Stimulated activated CD8-positive, alpha-beta memory T cell treated with anti-CD3 and anti-CD28 coated beads, Interleukin-15, amount 100 ng/mL, for 48 hours (primary cell): ENCODE results near the gene ZNF700.
"Not testable (repeated sequence)": the region's sequence is repeated elsewhere in the genome, so short reads cannot be mapped to it uniquely, and the experiment has no call there.

ENCODE experiments used
- DNase-seq, 2 donors: peaks; one replicate each; pipeline ENCODE4 v3.0.0-alpha.2; 2020; ENCODE audit warnings: low read depth in 2 of 2

The ZNF700 gene

GRCh38 chr19:11938383-11938782 is 13.5 kb downstream of the ZNF700 start:
- not testable (repeated sequence) for DNase-seq

- not testable (repeated sequence) for DNase-seq
Observed at GRCh38 chr19:11941361-11941887, 16.5 kb downstream of the ZNF700 start.

GRCh38 chr19:11942008-11942842 is 17.3 kb downstream of the ZNF700 start:
- no peak for DNase-seq

- no peak for DNase-seq
Observed at GRCh38 chr19:11942843-11943108, 17.9 kb downstream of the ZNF700 start.

- DNase-seq: no peak
Observed at GRCh38 chr19:11944656-11945055, 19.7 kb downstream of the ZNF700 start.

DNA sequence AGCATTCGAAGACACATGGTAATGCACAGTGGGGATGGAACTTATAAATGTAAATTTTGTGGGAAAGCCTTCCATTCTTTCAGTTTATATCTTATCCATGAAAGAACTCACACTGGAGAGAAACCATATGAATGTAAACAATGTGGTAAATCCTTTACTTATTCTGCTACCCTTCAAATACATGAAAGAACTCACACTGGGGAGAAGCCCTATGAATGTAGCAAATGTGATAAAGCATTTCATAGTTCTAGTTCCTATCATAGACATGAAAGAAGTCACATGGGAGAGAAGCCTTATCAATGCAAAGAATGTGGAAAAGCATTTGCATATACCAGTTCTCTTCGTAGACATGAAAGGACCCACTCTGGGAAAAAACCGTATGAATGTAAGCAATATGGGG is 23.7 kb downstream of the ZNF700 start:
- no peak for DNase-seq

DNA sequence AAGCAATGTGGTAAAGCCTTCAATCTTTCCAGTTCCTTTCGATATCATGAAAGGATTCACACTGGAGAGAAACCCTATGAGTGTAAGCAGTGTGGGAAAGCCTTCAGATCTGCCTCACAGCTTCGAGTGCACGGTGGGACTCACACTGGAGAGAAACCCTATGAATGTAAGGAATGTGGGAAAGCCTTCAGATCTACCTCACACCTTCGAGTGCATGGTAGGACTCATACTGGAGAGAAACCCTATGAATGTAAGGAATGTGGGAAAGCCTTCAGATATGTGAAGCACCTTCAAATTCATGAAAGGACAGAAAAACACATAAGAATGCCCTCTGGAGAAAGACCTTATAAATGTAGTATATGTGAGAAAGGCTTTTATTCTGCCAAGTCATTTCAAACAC is 24.3 kb downstream of the ZNF700 start:
- no peak for DNase-seq

- DNase-seq: not testable (repeated sequence)
Observed at GRCh38 chr19:11949614-11950080, 24.7 kb downstream of the ZNF700 start.

- DNase-seq: no peak
Observed at GRCh38 chr19:11950312-11950711, 25.4 kb downstream of the ZNF700 start.

DNA sequence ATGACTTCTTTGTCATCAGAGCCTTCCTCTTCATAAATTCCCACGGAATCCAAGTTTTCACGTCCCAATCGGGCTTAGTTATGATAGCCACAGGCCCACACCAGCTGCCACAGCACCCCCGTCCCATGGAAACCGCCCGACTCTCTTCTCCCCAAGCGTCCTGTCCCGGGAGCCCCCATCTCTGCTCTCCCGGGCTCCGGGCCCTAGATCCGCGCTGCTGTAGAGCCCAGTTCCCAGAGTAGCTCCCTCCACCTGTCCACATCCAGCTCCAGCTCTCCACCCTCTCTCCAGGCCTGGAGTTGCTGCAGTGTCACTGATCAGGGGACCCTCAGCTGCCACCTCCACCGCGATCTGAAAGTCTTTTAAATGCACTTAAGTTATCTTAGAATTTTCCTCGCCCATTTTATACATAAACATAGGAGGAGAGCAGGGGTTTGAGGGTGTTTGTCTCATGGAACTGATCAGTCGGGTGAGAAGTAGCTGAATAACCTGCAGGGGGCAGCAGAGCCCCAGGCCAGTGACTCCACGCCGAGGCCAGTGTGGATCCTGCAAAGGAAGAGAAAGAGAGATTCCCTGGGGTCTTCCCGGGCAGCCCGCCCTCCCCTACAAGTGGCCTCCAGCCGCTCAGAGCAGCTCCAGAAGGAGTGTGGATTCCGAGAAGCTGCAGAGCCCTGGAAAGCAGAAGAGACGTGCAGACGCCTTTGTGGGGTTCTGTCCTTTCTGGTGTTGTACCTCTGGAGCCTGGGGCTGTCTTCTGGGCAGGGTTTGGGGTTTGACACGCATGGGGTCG is 38.9 kb downstream of the ZNF700 start:
- DNase-seq: peak; percentile 36 to 42

- DNase-seq: no peak
Observed at GRCh38 chr19:11964496-11964857, 39.6 kb downstream of the ZNF700 start.

GRCh38 chr19:11964858-11965645 is 40.1 kb downstream of the ZNF700 start, which contains the start of gene ZNF763:
Gene ZNF763, plus strand, starts transcription at chr19:11965040. Its CDS starts 169 bp downstream, at chr19:11965209.
- DNase-seq: peak; percentile 78 to 80

- no peak for DNase-seq
Observed at GRCh38 chr19:11970174-11970573, 45.3 kb downstream of the ZNF700 start.

DNA sequence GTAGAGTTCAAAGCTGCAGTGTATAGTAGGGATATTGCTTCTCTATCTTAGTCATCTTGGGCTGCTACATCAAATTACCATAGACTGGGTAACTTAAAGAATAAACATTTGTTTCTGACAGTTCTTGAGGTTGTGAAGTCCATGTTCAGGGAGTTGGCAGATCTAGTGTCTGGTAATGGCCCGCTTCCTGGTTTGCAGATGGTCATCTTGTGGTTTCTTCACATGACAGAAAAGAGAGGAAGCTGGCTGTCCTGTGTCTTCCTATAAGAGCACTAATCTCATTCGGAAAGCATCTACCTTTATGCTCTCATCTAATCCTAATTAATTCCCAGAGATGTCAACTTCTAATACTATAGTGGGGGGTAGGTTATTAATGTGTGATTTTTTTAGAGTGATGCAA is 46.1 kb downstream of the ZNF700 start:
- DNase-seq: no peak

DNA sequence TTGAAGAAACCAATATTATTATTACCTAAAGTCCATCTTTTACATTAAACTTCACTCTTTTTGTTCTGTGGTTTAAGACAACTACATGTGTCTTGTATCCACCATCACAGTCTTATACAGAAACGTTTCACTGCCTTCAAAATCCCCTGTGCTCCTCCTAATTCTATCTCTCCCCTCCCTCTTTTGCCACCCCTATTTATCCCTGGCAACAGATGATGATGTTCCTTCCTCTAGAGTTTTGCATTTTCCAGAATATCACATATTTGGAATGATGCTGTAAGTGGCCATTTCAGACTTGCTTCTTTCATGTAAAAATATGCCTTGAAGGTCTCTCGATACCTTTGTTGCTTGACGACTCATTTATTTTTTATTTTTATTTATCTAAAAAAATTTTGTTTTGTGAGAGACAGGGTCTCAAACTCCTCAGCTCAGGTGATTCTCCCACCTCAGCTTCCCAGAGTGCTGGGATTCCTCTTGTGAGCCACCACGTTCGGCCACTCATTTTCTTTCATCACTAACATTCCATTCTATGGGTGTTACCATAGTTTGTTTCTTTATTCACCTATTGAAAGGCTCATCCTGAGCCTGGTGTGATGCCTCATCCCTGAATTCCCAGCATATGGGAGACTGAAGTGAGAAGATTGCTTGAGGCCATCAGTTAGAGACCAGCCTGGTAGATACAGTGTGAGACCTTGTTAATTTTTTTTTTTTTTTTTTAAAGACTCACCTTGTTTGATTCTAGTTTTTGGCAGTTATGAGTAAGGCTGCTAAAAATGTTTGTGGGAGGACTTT is 48.3 kb downstream of the ZNF700 start:
- no peak for DNase-seq

DNA sequence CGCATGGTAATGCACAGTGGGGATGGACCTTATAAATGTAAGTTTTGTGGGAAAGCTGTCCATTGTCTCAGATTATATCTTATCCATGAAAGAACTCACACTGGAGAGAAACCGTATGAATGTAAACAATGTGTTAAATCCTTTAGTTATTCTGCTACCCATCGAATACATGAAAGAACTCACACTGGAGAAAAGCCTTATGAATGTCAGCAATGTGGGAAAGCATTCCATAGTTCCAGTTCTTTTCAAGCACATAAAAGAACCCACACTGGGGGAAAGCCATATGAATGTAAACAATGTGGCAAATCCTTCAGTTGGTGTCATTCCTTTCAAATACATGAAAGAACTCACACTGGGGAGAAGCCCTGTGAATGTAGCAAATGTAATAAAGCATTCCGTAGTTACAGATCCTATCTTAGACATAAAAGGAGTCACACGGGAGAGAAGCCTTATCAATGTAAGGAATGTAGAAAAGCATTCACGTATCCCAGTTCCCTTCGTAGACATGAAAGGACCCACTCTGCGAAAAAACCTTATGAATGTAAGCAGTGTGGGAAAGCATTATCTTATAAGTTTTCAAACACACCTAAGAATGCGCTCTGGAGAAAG is 53.7 kb downstream of the ZNF700 start:
- no peak for DNase-seq

GRCh38 chr19:11979527-11979926 is 54.6 kb downstream of the ZNF700 start:
- DNase-seq: no peak

DNA sequence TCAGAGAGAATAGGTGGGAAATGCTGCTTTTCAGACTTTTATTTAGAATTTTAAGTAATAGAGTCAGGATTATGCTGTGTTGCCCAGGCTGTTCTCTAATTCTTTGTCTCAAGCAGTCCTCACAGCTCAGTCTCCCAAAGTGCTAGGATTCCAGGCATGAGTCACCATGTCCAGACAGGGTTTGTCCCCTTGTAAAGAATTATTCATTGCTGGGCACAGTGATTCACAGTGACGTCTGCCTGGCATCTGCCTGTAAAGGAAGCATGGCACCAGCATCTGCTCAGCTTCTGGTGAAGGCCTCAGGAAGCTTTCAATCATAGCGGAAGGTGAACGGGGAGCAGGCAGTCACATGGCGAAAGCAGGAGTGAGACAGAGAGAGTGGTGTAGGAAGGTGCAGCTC is 57.6 kb downstream of the ZNF700 start:
- no peak for DNase-seq

- no peak for DNase-seq
Observed at GRCh38 chr19:11984986-11985385, 60.1 kb downstream of the ZNF700 start.

GRCh38 chr19:11986754-11987153 is 61.8 kb downstream of the ZNF700 start:
- DNase-seq: no peak
